HepG2 (cell line): Measurements from ENCODE around the gene GPER1. TPM values are rescaled to one million over a fixed set of nuclear protein-coding genes. Genes with fewer than 3 reads are reported as not detected.

ENCODE experiments used
- CBX2 ChIP-seq, 2 experiments: fragments of 200-600 bp in 1 of 2; sonication (generic); formaldehyde crosslinking in 1 of 2; IDR thresholded peaks; 2 replicates each; pipeline versions ENCODE4 v1.7.0 to v1.8.1; 2018 to 2022; ENCODE audit warnings: low read depth in 2 of 2, low read length in 1 of 2, mild to moderate bottlenecking in 1 of 2, missing genetic modification reagents in 1 of 2
- ERF ChIP-seq: IDR thresholded peaks from 2 replicates; pipeline ENCODE4 v1.6.1; 2018; ENCODE audit warnings: missing biosample characterization, missing genetic modification reagents
- GZF1 ChIP-seq: sonication (generic); formaldehyde crosslinking; IDR thresholded peaks from 2 replicates; pipeline ENCODE4 v1.5.1; 2020; ENCODE audit warnings: mild to moderate bottlenecking, missing genetic modification reagents
- MTF2 ChIP-seq: sonication (generic); formaldehyde crosslinking; IDR thresholded peaks from 2 replicates; pipeline ENCODE4 v1.5.0; 2020; ENCODE audit warnings: missing genetic modification reagents, borderline replicate concordance
- RBFOX2 ChIP-seq: fragments of 200-400 bp; formaldehyde crosslinking; IDR thresholded peaks from 2 replicates; pipeline ENCODE4 v1.6.1; 2017; ENCODE audit warnings: low read depth, mild to moderate bottlenecking, low read length
- TMF1 ChIP-seq: sonication (generic); formaldehyde crosslinking; IDR thresholded peaks from 2 replicates; pipeline ENCODE4 v1.8.1; 2022; ENCODE audit warnings: low read depth, missing genetic modification reagents
- ZFP62 ChIP-seq: sonication (generic); formaldehyde crosslinking; IDR thresholded peaks from 2 replicates; pipeline ENCODE4 v1.4.0; 2020; ENCODE audit warnings: missing genetic modification reagents
- ZNF20 ChIP-seq: sonication (generic); formaldehyde crosslinking; IDR thresholded peaks from 2 replicates; pipeline ENCODE4 v1.4.0; 2020; ENCODE audit warnings: mild to moderate bottlenecking, moderate library complexity, missing genetic modification reagents
- ZNF253 ChIP-seq: sonication (generic); formaldehyde crosslinking; IDR thresholded peaks from 2 replicates; pipeline ENCODE4 v1.8.0; 2022; ENCODE audit warnings: mild to moderate bottlenecking, missing genetic modification reagents, borderline replicate concordance
- ZNF333 ChIP-seq: sonication (generic); formaldehyde crosslinking; IDR thresholded peaks from 2 replicates; pipeline ENCODE4 v1.4.0; 2020; ENCODE audit warnings: mild to moderate bottlenecking, missing genetic modification reagents, borderline replicate concordance
- ZNF614 ChIP-seq: IDR thresholded peaks from 2 replicates; pipeline ENCODE4 v1.6.1; 2018; ENCODE audit warnings: missing biosample characterization, missing genetic modification reagents, inconsistent platforms, borderline replicate concordance
- ZSCAN29 ChIP-seq: sonication (generic); formaldehyde crosslinking; conservative IDR thresholded peaks from 2 replicates; pipeline ENCODE4 v1.4.0; 2020; ENCODE audit warnings: mild to moderate bottlenecking, missing genetic modification reagents
- polyA plus RNA-seq, 8 experiments: library from polyadenylated mRNA; depleted of rRNA in 3 of 8; stranded (reverse) in 7 of 8; unstranded in 1 of 8; fragments of >200 nt; fragmentation: Illumina TruSeq in 4 of 8; extraction: Trizol in 4 of 8; gene quantifications; 2 replicates each; pipeline versions ENCODE4 v1.2.1 to v1.2.3, GENCODE V29; 2011 to 2016; ENCODE audit warnings: low read depth in 4 of 8, missing spikeins in 1 of 8, mixed read lengths in 1 of 8; ENCODE audit not compliant: insufficient read depth in 1 of 8
- total RNA-seq, 5 experiments: library from RNA; depleted of rRNA; stranded (reverse); fragments of >200 nt; fragmentation: Illumina TruSeq; extraction: Trizol; gene quantifications; 2 replicates each; pipeline ENCODE4 v1.2.3, GENCODE V29; 2016; ENCODE audit warnings: low read depth in 1 of 5
- TF ChIP-seq, protein P1 (sequence below): sonication (generic); formaldehyde crosslinking; IDR thresholded peaks from 2 replicates; pipeline ENCODE4 v1.5.1; 2020; ENCODE audit warnings: missing genetic modification reagents, mild to moderate bottlenecking, borderline replicate concordance
- TF ChIP-seq, protein P2 (sequence below): sonication (generic); formaldehyde crosslinking; IDR thresholded peaks from 2 replicates; pipeline ENCODE4 v1.5.1; 2020; ENCODE audit warnings: mild to moderate bottlenecking, moderate library complexity, missing genetic modification reagents
- TF ChIP-seq, protein P3 (sequence below): sonication (generic); formaldehyde crosslinking; IDR thresholded peaks from 2 replicates; pipeline ENCODE4 v1.5.0; 2020; ENCODE audit warnings: mild to moderate bottlenecking, low read depth, missing genetic modification reagents, borderline replicate concordance
- TF ChIP-seq, protein P4 (sequence below): IDR thresholded peaks from 2 replicates; pipeline ENCODE4 v1.6.1; 2016; ENCODE audit warnings: mild to moderate bottlenecking, missing biosample characterization, missing genetic modification reagents
- TF ChIP-seq, protein P5 (sequence below): sonication (generic); formaldehyde crosslinking; IDR thresholded peaks from 2 replicates; pipeline ENCODE4 v1.4.0; 2020; ENCODE audit warnings: missing genetic modification reagents
- TF ChIP-seq, protein P6 (sequence below): sonication (generic); formaldehyde crosslinking; IDR thresholded peaks from 2 replicates; pipeline ENCODE4 v1.8.1; 2023; ENCODE audit warnings: missing genetic modification reagents, mild to moderate bottlenecking, borderline replicate concordance
- TF ChIP-seq, protein P7 (sequence below): sonication (generic); formaldehyde crosslinking; conservative IDR thresholded peaks from 2 replicates; pipeline ENCODE4 v1.8.0; 2022; ENCODE audit warnings: missing genetic modification reagents

GPER1 gene
- total and polyA plus RNA-seq, 2 of the 13 experiments (the other 11 are each of a cell fraction or from before 2014, with no cell fraction given), result 12.7 to 19.7 TPM

DNA sequence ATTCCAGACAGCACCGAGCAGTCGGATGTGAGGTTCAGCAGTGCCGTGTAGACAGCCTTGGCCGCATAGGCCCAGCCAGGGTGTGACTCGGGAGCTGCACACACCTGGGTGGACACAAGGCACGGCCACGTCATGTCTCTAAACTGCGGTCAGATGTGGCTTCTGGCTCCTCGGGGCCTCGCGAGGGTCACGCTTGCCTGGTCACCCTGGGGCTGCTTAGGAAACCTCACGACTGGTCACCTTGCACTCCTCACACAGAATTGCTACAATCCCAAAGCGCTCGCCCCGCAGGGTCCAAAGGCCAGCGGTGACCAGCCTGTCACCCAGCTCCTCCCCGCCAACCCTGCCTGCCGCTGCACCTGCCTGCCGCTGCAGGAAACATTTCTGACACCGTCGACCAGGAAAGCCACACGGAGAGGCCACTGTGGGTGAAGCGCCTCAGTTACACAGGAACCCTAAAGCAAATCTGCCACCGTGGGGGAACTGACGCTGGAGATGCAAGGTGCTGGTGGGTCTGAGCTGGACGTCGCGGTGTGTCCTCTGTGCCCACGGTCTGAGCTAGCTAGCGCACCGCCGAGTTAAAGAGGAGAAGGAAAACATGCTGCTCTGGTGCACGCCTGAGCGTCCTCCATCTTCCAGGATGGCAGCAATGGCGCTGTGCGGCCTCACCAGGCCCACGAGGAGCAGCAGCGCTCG lies 5.0 kb downstream of the GPER1 start (continued):
- TF ChIP-seq, protein P1, sequence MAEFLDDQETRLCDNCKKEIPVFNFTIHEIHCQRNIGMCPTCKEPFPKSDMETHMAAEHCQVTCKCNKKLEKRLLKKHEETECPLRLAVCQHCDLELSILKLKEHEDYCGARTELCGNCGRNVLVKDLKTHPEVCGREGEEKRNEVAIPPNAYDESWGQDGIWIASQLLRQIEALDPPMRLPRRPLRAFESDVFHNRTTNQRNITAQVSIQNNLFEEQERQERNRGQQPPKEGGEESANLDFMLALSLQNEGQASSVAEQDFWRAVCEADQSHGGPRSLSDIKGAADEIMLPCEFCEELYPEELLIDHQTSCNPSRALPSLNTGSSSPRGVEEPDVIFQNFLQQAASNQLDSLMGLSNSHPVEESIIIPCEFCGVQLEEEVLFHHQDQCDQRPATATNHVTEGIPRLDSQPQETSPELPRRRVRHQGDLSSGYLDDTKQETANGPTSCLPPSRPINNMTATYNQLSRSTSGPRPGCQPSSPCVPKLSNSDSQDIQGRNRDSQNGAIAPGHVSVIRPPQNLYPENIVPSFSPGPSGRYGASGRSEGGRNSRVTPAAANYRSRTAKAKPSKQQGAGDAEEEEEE (CRISPR knock-in tag), result no peak; the same call in 1 of the 2 replicates
- TF ChIP-seq, protein P2, sequence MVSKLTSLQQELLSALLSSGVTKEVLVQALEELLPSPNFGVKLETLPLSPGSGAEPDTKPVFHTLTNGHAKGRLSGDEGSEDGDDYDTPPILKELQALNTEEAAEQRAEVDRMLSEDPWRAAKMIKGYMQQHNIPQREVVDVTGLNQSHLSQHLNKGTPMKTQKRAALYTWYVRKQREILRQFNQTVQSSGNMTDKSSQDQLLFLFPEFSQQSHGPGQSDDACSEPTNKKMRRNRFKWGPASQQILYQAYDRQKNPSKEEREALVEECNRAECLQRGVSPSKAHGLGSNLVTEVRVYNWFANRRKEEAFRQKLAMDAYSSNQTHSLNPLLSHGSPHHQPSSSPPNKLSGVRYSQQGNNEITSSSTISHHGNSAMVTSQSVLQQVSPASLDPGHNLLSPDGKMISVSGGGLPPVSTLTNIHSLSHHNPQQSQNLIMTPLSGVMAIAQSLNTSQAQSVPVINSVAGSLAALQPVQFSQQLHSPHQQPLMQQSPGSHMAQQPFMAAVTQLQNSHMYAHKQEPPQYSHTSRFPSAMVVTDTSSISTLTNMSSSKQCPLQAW (CRISPR knock-in tag), result peak; percentile 63; the same call in 1 of the 2 replicates
- TF ChIP-seq GZF1 (CRISPR knock-in tag) (no peak), ZFP62 (CRISPR knock-in tag) (no peak), ERF (CRISPR knock-in tag) (peak; percentile 67), CBX2 (IDR thresholded peaks at IDR 0.05; ENCODE audit: low read depth, low read length) (no peak), CBX2 (CRISPR knock-in tag; IDR thresholded peaks at IDR 0.05; ENCODE audit: low read depth) (no peak), ZNF333 (CRISPR knock-in tag) (no peak), MTF2 (CRISPR knock-in tag) (no peak), ZNF614 (0 out of 2 replicates have a peak, but pooled peaks have one; percentile 56), ZNF253 (no peak), TMF1 (CRISPR knock-in tag) (no peak), RBFOX2 (peak; percentile 51), ZSCAN29 (CRISPR knock-in tag) (peak; percentile 98), ZNF20 (CRISPR knock-in tag) (no peak)
- TF ChIP-seq, protein P3, sequence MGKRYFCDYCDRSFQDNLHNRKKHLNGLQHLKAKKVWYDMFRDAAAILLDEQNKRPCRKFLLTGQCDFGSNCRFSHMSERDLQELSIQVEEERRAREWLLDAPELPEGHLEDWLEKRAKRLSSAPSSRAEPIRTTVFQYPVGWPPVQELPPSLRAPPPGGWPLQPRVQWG (CRISPR knock-in tag), result no peak
- TF ChIP-seq, protein P4, sequence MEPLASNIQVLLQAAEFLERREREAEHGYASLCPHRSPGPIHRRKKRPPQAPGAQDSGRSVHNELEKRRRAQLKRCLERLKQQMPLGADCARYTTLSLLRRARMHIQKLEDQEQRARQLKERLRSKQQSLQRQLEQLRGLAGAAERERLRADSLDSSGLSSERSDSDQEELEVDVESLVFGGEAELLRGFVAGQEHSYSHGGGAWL, result no peak
- TF ChIP-seq, protein P5, sequence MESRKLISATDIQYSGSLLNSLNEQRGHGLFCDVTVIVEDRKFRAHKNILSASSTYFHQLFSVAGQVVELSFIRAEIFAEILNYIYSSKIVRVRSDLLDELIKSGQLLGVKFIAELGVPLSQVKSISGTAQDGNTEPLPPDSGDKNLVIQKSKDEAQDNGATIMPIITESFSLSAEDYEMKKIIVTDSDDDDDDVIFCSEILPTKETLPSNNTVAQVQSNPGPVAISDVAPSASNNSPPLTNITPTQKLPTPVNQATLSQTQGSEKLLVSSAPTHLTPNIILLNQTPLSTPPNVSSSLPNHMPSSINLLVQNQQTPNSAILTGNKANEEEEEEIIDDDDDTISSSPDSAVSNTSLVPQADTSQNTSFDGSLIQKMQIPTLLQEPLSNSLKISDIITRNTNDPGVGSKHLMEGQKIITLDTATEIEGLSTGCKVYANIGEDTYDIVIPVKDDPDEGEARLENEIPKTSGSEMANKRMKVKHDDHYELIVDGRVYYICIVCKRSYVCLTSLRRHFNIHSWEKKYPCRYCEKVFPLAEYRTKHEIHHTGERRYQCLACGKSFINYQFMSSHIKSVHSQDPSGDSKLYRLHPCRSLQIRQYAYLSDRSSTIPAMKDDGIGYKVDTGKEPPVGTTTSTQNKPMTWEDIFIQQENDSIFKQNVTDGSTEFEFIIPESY, result peak; percentile 90
- TF ChIP-seq, protein P6, sequence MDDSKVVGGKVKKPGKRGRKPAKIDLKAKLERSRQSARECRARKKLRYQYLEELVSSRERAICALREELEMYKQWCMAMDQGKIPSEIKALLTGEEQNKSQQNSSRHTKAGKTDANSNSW, result no peak
- TF ChIP-seq, protein P7, sequence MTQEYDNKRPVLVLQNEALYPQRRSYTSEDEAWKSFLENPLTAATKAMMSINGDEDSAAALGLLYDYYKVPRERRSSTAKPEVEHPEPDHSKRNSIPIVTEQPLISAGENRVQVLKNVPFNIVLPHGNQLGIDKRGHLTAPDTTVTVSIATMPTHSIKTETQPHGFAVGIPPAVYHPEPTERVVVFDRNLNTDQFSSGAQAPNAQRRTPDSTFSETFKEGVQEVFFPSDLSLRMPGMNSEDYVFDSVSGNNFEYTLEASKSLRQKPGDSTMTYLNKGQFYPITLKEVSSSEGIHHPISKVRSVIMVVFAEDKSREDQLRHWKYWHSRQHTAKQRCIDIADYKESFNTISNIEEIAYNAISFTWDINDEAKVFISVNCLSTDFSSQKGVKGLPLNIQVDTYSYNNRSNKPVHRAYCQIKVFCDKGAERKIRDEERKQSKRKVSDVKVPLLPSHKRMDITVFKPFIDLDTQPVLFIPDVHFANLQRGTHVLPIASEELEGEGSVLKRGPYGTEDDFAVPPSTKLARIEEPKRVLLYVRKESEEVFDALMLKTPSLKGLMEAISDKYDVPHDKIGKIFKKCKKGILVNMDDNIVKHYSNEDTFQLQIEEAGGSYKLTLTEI (CRISPR knock-in tag), result no peak
